Stimulated activated naive CD8-positive, alpha-beta T cell treated with anti-CD3 and anti-CD28 coated beads, Interleukin-15, amount 100 ng/mL, for 72 hours (primary cell): ENCODE results near the gene FSIP1.

Source experiments
- ATAC-seq: fragments of 150-1000 bp; cut with Tn5 transposase; 2 replicates; pipeline ENCODE4 v1.10.0; 2021; ENCODE audit warnings: mild to moderate bottlenecking, moderate library complexity
- DNase-seq, 2 donors: peaks; one replicate each; pipeline ENCODE4 v3.0.0; 2021 to 2022
- H3K27ac Mint-ChIP-seq, 2 donors: one replicate each; pipeline ENCODE4 v1.8.0; 2022; ENCODE audit warnings: mild to moderate bottlenecking in 2 of 2, mixed read lengths in 2 of 2, moderate library complexity in 2 of 2
- H3K27me3 Mint-ChIP-seq: one replicate; pipeline ENCODE4 v1.8.0; 2022; ENCODE audit warnings: mixed read lengths
- H3K4me1 Mint-ChIP-seq: one replicate; pipeline ENCODE4 v1.8.0; 2022; ENCODE audit warnings: mild to moderate bottlenecking, mixed read lengths
- H3K4me3 Mint-ChIP-seq, 2 donors: one replicate each; pipeline ENCODE4 v1.8.0; 2022; ENCODE audit warnings: mild to moderate bottlenecking in 2 of 2, mixed read lengths in 2 of 2, moderate library complexity in 1 of 2
- H3K9me3 Mint-ChIP-seq, 2 donors: one replicate each; pipeline ENCODE4 v1.8.0; 2022; ENCODE audit warnings: mixed read lengths in 2 of 2

Gene FSIP1

GRCh38 chr15:39784125-39784524, 1.5 kb upstream of the FSIP1 start:
- ATAC-seq (no peak), DNase-seq (no peak)
- Mint-ChIP-seq H3K27me3 (no peaks in the 10 kb centered on the region), H3K27ac (no peak overlapping the region), H3K4me3 (peak overlapping the region; percentile 66 to 84), H3K9me3 (no peaks in the 10 kb centered on the region), H3K4me1 (peaks cover 54% of the 10 kb centered on the region)

GRCh38 chr15:39783244-39783820, 691 bp upstream of the FSIP1 start:
- Mint-ChIP-seq H3K4me3 (peak overlapping the region; percentile 66 to 84), H3K9me3 (no peaks in the 10 kb centered on the region), H3K27me3 (no peaks in the 10 kb centered on the region), H3K27ac (peak overlapping the region; percentile 55 to 97), H3K4me1 (peaks cover 49% of the 10 kb centered on the region)
- DNase-seq (no peak), ATAC-seq (no peak)

GRCh38 chr15:39781967-39782302, 706 bp downstream of the FSIP1 start:
- Mint-ChIP-seq H3K27me3 (no peaks in the 10 kb centered on the region), H3K4me3 (peak overlapping the region; percentile 66 to 84), H3K9me3 (no peaks in the 10 kb centered on the region), H3K27ac (peak overlapping the region in 1 of 2 donors; percentile 55), H3K4me1 (peaks cover 44% of the 10 kb centered on the region)
- no peak for DNase-seq
- ATAC-seq = no peak

GRCh38 chr15:39781147-39781966, 1.3 kb downstream of the FSIP1 start:
- Mint-ChIP-seq H3K4me1 (peaks cover 40% of the 10 kb centered on the region), H3K4me3 (peak overlapping the region; percentile 19 to 84), H3K9me3 (no peaks in the 10 kb centered on the region), H3K27me3 (no peaks in the 10 kb centered on the region), H3K27ac (no peak overlapping the region)
- no peak for ATAC-seq
- no peak for DNase-seq

GRCh38 chr15:39778021-39778420, 4.6 kb downstream of the FSIP1 start:
- DNase-seq (no peak), ATAC-seq (no peak)
- Mint-ChIP-seq H3K9me3 (no peaks in the 10 kb centered on the region), H3K27ac (no peak overlapping the region), H3K4me3 (no peak overlapping the region), H3K4me1 (peaks cover 33% of the 10 kb centered on the region), H3K27me3 (no peaks in the 10 kb centered on the region)

- Mint-ChIP-seq H3K4me3 (no peak overlapping the region), H3K27ac (no peak overlapping the region), H3K4me1 (peaks cover 33% of the 10 kb centered on the region), H3K9me3 (no peaks in the 10 kb centered on the region), H3K27me3 (no peaks in the 10 kb centered on the region)
- no peak for ATAC-seq
- DNase-seq = no peak
Measured at GRCh38 chr15:39777496-39777895, 5.1 kb downstream of the FSIP1 start.

GRCh38 chr15:39776068-39776467, 6.6 kb downstream of the FSIP1 start:
- H3K27me3 Mint-ChIP-seq = no peaks in the 10 kb centered on the region
- no peak overlapping the region for H3K4me3 Mint-ChIP-seq
- ATAC-seq (no peak), DNase-seq (no peak)
- H3K27ac Mint-ChIP-seq = no peak overlapping the region
- H3K9me3 Mint-ChIP-seq = no peaks in the 10 kb centered on the region
- peaks cover 31% of the 10 kb centered on the region for H3K4me1 Mint-ChIP-seq

- H3K4me3 Mint-ChIP-seq = peak overlapping the region; percentile 21 to 26
- no peaks in the 10 kb centered on the region for H3K27me3 Mint-ChIP-seq
- peak; percentile 90 for ATAC-seq
- no peak overlapping the region for H3K27ac Mint-ChIP-seq
- DNase-seq = peak in 1 of 2 donors; percentile 44
- H3K4me1 Mint-ChIP-seq = peaks cover 30% of the 10 kb centered on the region
- H3K9me3 Mint-ChIP-seq = no peaks in the 10 kb centered on the region
Measured at GRCh38 chr15:39774688-39775267, 7.9 kb downstream of the FSIP1 start.

- no peak overlapping the region for H3K27ac Mint-ChIP-seq
Measured at GRCh38 chr15:39770748-39771689, 11.6 kb downstream of the FSIP1 start.

GRCh38 chr15:39767921-39768320, 14.7 kb downstream of the FSIP1 start:
- ATAC-seq (no peak), DNase-seq (no peak)
- Mint-ChIP-seq H3K27me3 (no peaks in the 10 kb centered on the region), H3K4me3 (no peak overlapping the region), H3K27ac (no peak overlapping the region), H3K4me1 (peaks cover 6% of the 10 kb centered on the region), H3K9me3 (no peaks in the 10 kb centered on the region)

More at GRCh38 chr15:39770748-39771689, 11.6 kb downstream of the FSIP1 start:
- Mint-ChIP-seq H3K4me3 (no peak overlapping the region), H3K27me3 (no peaks in the 10 kb centered on the region), H3K9me3 (no peaks in the 10 kb centered on the region), H3K4me1 (peaks cover 26% of the 10 kb centered on the region)
- ATAC-seq (no peak), DNase-seq (no peak)

- DNase-seq (no peak), ATAC-seq (no peak)
- Mint-ChIP-seq H3K4me1 (no peaks in the 10 kb centered on the region), H3K9me3 (no peaks in the 10 kb centered on the region), H3K4me3 (no peak overlapping the region), H3K27ac (no peak overlapping the region), H3K27me3 (no peaks in the 10 kb centered on the region)
Measured at GRCh38 chr15:39761006-39761405, 21.6 kb downstream of the FSIP1 start.

GRCh38 chr15:39756806-39757522, 25.7 kb downstream of the FSIP1 start:
- DNase-seq (no peak), ATAC-seq (no peak)
- Mint-ChIP-seq H3K4me3 (no peak overlapping the region), H3K27me3 (peaks cover 11% of the 10 kb centered on the region), H3K9me3 (no peaks in the 10 kb centered on the region), H3K4me1 (no peaks in the 10 kb centered on the region), H3K27ac (no peak overlapping the region)

GRCh38 chr15:39752991-39753390, 29.6 kb downstream of the FSIP1 start:
- H3K27ac Mint-ChIP-seq = no peak overlapping the region
- peaks cover 36% of the 10 kb centered on the region for H3K27me3 Mint-ChIP-seq
- no peak for DNase-seq
- H3K4me3 Mint-ChIP-seq = no peak overlapping the region
- no peaks in the 10 kb centered on the region for H3K9me3 Mint-ChIP-seq
- no peak for ATAC-seq
- no peaks in the 10 kb centered on the region for H3K4me1 Mint-ChIP-seq

- DNase-seq (no peak), ATAC-seq (no peak)
- Mint-ChIP-seq H3K4me3 (no peak overlapping the region), H3K27ac (no peak overlapping the region), H3K9me3 (no peaks in the 10 kb centered on the region), H3K4me1 (no peaks in the 10 kb centered on the region), H3K27me3 (peaks cover 38% of the 10 kb centered on the region)
Measured at GRCh38 chr15:39752246-39752645, 30.4 kb downstream of the FSIP1 start.

- DNase-seq (no peak), ATAC-seq (no peak)
- no peaks in the 10 kb centered on the region for H3K9me3 Mint-ChIP-seq
- H3K4me3 Mint-ChIP-seq = no peak overlapping the region
- no peak overlapping the region for H3K27ac Mint-ChIP-seq
- no peaks in the 10 kb centered on the region for H3K4me1 Mint-ChIP-seq
- H3K27me3 Mint-ChIP-seq = peaks cover 46% of the 10 kb centered on the region
Measured at GRCh38 chr15:39748276-39748675, 34.4 kb downstream of the FSIP1 start.
